Measurements from ENCODE around the gene GARIN5A. TPM values are rescaled to one million over a fixed set of nuclear protein-coding genes. Genes with fewer than 3 reads are reported as not detected.

The GARIN5A gene
- total and polyA plus RNA-seq, 2 experiments from 2014 or later = 13.3 to 25.0 TPM

DNA sequence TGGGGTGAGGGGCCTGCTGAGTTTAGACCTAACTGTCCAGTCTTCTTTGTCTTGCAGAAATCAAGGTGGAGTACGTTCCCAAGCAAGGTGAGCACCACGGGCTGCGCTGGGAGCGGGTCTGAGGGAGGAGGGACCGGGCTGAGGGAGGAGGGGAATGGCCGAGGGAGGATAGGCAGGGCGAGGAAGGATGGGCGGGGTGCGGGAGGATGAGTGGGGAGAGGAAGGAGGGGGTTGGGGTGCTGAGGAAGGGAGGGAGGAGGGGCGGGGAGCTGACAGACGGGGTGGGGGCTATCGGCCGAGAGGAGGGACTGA lies 25.5 kb downstream of the GARIN5A start:
- H3K4me3 ChIP-seq = no peak overlapping the region
- Mint-ChIP-seq H3K9me3 (peaks cover 97% of the 10 kb centered on the region), H3K36me3 (ENCODE audit: low read depth) (peaks cover 55% of the 10 kb centered on the region), H3K27me3 (ENCODE audit: insufficient read depth, low read depth, poor library complexity) (peaks cover 2% of the 10 kb centered on the region), H3K27ac (no peak overlapping the region), H3K4me1 (no peaks in the 10 kb centered on the region), H3K4me3 (no peak overlapping the region)
- H3K4me1 ChIP-seq (ENCODE audit: insufficient read depth) = peaks cover 6% of the 10 kb centered on the region; the same call in 1 of the 2 replicates
- no peaks in the 10 kb centered on the region for H3F3A ChIP-seq (replicated peaks; ENCODE audit: low read depth)
- H2AFZ ChIP-seq = peak overlapping the region; percentile 88; the same call in 1 of the 2 replicates
- TF ChIP-seq NANOG (IDR thresholded peaks at IDR 0.05; ENCODE audit: borderline replicate concordance) = no peak
- no peak for TF ChIP-seq CREB1 (CRISPR knock-in tag; IDR thresholded peaks at IDR 0.05; ENCODE audit: low read depth)
- TF ChIP-seq, protein P1, sequence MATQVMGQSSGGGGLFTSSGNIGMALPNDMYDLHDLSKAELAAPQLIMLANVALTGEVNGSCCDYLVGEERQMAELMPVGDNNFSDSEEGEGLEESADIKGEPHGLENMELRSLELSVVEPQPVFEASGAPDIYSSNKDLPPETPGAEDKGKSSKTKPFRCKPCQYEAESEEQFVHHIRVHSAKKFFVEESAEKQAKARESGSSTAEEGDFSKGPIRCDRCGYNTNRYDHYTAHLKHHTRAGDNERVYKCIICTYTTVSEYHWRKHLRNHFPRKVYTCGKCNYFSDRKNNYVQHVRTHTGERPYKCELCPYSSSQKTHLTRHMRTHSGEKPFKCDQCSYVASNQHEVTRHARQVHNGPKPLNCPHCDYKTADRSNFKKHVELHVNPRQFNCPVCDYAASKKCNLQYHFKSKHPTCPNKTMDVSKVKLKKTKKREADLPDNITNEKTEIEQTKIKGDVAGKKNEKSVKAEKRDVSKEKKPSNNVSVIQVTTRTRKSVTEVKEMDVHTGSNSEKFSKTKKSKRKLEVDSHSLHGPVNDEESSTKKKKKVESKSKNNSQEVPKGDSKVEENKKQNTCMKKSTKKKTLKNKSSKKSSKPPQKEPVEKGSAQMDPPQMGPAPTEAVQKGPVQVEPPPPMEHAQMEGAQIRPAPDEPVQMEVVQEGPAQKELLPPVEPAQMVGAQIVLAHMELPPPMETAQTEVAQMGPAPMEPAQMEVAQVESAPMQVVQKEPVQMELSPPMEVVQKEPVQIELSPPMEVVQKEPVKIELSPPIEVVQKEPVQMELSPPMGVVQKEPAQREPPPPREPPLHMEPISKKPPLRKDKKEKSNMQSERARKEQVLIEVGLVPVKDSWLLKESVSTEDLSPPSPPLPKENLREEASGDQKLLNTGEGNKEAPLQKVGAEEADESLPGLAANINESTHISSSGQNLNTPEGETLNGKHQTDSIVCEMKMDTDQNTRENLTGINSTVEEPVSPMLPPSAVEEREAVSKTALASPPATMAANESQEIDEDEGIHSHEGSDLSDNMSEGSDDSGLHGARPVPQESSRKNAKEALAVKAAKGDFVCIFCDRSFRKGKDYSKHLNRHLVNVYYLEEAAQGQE (IDR thresholded peaks at IDR 0.05; ENCODE audit: unreplicated experiment) = no peak
- no peak for TF ChIP-seq POLR2AphosphoS5 (IDR thresholded peaks at IDR 0.05; ENCODE audit: low read depth)
- no peak for TF ChIP-seq ZNF331 (CRISPR knock-in tag; IDR thresholded peaks at IDR 0.05; ENCODE audit: low read depth)
- no peak for TF ChIP-seq EZH2 (IDR thresholded peaks at IDR 0.05; ENCODE audit: low read depth, unreplicated experiment)
- TF ChIP-seq, protein P2, sequence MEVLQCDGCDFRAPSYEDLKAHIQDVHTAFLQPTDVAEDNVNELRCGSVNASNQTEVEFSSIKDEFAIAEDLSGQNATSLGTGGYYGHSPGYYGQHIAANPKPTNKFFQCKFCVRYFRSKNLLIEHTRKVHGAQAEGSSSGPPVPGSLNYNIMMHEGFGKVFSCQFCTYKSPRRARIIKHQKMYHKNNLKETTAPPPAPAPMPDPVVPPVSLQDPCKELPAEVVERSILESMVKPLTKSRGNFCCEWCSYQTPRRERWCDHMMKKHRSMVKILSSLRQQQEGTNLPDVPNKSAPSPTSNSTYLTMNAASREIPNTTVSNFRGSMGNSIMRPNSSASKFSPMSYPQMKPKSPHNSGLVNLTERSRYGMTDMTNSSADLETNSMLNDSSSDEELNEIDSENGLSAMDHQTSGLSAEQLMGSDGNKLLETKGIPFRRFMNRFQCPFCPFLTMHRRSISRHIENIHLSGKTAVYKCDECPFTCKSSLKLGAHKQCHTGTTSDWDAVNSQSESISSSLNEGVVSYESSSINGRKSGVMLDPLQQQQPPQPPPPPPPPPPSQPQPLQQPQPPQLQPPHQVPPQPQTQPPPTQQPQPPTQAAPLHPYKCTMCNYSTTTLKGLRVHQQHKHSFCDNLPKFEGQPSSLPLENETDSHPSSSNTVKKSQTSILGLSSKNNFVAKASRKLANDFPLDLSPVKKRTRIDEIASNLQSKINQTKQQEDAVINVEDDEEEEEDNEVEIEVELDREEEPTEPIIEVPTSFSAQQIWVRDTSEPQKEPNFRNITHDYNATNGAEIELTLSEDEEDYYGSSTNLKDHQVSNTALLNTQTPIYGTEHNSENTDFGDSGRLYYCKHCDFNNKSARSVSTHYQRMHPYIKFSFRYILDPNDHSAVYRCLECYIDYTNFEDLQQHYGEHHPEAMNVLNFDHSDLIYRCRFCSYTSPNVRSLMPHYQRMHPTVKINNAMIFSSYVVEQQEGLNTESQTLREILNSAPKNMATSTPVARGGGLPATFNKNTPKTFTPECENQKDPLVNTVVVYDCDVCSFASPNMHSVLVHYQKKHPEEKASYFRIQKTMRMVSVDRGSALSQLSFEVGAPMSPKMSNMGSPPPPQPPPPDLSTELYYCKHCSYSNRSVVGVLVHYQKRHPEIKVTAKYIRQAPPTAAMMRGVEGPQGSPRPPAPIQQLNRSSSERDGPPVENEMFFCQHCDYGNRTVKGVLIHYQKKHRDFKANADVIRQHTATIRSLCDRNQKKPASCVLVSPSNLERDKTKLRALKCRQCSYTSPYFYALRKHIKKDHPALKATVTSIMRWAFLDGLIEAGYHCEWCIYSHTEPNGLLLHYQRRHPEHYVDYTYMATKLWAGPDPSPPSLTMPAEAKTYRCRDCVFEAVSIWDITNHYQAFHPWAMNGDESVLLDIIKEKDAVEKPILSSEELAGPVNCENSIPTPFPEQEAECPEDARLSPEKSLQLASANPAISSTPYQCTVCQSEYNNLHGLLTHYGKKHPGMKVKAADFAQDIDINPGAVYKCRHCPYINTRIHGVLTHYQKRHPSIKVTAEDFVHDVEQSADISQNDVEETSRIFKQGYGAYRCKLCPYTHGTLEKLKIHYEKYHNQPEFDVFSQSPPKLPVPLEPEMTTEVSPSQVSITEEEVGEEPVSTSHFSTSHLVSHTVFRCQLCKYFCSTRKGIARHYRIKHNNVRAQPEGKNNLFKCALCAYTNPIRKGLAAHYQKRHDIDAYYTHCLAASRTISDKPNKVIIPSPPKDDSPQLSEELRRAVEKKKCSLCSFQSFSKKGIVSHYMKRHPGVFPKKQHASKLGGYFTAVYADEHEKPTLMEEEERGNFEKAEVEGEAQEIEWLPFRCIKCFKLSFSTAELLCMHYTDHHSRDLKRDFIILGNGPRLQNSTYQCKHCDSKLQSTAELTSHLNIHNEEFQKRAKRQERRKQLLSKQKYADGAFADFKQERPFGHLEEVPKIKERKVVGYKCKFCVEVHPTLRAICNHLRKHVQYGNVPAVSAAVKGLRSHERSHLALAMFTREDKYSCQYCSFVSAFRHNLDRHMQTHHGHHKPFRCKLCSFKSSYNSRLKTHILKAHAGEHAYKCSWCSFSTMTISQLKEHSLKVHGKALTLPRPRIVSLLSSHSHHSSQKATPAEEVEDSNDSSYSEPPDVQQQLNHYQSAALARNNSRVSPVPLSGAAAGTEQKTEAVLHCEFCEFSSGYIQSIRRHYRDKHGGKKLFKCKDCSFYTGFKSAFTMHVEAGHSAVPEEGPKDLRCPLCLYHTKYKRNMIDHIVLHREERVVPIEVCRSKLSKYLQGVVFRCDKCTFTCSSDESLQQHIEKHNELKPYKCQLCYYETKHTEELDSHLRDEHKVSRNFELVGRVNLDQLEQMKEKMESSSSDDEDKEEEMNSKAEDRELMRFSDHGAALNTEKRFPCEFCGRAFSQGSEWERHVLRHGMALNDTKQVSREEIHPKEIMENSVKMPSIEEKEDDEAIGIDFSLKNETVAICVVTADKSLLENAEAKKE (CRISPR knock-in tag; IDR thresholded peaks at IDR 0.05) = no peak
- TF ChIP-seq EZH2phosphoT487 (IDR thresholded peaks at IDR 0.05; ENCODE audit: unreplicated experiment) = no peak
- TF ChIP-seq STAT1 (IDR thresholded peaks at IDR 0.05; ENCODE audit: unreplicated experiment) = no peak
- TF ChIP-seq, protein P3, sequence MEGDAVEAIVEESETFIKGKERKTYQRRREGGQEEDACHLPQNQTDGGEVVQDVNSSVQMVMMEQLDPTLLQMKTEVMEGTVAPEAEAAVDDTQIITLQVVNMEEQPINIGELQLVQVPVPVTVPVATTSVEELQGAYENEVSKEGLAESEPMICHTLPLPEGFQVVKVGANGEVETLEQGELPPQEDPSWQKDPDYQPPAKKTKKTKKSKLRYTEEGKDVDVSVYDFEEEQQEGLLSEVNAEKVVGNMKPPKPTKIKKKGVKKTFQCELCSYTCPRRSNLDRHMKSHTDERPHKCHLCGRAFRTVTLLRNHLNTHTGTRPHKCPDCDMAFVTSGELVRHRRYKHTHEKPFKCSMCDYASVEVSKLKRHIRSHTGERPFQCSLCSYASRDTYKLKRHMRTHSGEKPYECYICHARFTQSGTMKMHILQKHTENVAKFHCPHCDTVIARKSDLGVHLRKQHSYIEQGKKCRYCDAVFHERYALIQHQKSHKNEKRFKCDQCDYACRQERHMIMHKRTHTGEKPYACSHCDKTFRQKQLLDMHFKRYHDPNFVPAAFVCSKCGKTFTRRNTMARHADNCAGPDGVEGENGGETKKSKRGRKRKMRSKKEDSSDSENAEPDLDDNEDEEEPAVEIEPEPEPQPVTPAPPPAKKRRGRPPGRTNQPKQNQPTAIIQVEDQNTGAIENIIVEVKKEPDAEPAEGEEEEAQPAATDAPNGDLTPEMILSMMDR (conservative IDR thresholded peaks at IDR 0.05; ENCODE audit: low read depth in 2 of 2) = no peak
- TF ChIP-seq, protein P4, sequence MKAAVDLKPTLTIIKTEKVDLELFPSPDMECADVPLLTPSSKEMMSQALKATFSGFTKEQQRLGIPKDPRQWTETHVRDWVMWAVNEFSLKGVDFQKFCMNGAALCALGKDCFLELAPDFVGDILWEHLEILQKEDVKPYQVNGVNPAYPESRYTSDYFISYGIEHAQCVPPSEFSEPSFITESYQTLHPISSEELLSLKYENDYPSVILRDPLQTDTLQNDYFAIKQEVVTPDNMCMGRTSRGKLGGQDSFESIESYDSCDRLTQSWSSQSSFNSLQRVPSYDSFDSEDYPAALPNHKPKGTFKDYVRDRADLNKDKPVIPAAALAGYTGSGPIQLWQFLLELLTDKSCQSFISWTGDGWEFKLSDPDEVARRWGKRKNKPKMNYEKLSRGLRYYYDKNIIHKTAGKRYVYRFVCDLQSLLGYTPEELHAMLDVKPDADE (IDR thresholded peaks at IDR 0.05) = no peak
- no peak for TF ChIP-seq ZNF114 (CRISPR knock-in tag; IDR thresholded peaks at IDR 0.05)
- no peak for TF ChIP-seq JUNB (IDR thresholded peaks at IDR 0.05; ENCODE audit: unreplicated experiment)
- no peaks in the 10 kb centered on the region for H4K20me1 ChIP-seq (replicated peaks; ENCODE audit: insufficient read depth)
- ATAC-seq = no peak
- H3K27ac ChIP-seq (ENCODE audit: low read depth) = no peak overlapping the region
- no peaks in the 10 kb centered on the region for H3K79me2 ChIP-seq (replicated peaks; ENCODE audit: insufficient read depth)
- H3K9me2 ChIP-seq (ENCODE audit: insufficient read depth) = 0 out of 2 replicates have a peak, but pooled peaks cover 3% of the 10 kb centered on the region
- no peaks in the 10 kb centered on the region for H3K36me3 ChIP-seq (ENCODE audit: insufficient read depth)
- peak overlapping the region; percentile 55; the same call in 1 of the 2 replicates for H3K4me2 ChIP-seq
- peak; percentile 22 for DNase-seq (ENCODE audit: low spot score)
- no peaks in the 10 kb centered on the region for H3K27me3 ChIP-seq (ENCODE audit: insufficient read depth)
